HG03558 (cell line): ENCODE results near the gene SLC17A1.
"Not testable (repeated sequence)": the region's sequence is repeated elsewhere in the genome, so short reads cannot be mapped to it uniquely, and the experiment has no call there.

Source experiments
- ATAC-seq: cut with Tn5 transposase; IDR thresholded peaks from one replicate; pipeline ENCODE4 v1.9.1; 2021; ENCODE audit warnings: moderate number of reproducible peaks; ENCODE audit not compliant: unreplicated experiment; ENCODE audit errors: extremely low read depth

SLC17A1 gene

DNA sequence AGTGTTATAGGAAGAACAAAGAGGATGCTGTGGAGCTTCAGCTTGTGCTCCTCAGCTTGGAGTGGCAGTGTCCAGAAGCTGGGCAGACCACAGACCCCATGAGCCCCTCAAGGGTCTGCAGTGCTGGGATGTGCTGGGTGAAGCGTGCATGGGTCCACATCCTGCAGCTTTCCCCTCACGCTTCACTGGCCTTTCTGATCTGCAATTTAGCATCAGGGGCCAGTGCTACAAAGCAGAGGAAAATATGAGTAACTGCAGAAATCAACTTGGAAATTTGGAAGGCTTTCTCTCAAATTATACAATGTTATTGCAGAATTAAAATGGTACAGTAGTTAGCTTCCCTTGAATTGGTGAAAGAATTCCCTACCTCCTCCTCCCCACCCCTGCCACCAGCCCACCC, 67.2 kb downstream of the SLC17A1 start:
- no peak for ATAC-seq

DNA sequence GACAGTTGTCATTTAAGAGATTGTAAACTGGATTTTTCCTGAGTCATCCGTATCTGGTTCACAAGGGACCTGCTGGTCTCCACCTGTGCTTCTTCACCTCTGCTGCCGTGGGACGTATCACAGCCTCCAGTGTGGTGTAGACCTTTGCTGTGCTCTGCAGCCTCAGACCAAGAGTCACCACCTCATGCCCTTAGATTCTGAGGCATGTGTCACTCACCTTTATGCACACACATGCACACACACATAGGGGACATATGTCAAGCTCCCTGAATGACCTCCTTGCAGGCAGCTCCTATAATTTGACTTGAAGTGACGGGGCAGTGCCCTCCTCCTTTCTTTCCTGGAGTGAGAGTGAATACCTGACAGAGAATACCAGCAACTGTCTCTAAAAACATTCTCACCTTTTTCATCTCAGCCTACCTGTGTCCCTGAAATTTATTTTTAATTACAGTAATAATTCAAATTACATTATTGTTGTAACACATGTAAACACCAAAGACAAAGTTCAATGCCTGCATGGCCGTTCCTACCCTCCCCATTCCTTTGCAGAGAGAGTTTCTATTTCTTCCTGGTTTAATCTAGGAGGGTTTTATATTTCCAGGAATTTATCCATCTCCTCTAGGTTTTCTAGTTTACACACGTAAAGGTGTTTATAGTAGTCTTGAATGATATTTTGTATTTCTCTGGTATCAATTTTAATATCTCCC, 73.8 kb downstream of the SLC17A1 start:
- no peak for ATAC-seq

DNA sequence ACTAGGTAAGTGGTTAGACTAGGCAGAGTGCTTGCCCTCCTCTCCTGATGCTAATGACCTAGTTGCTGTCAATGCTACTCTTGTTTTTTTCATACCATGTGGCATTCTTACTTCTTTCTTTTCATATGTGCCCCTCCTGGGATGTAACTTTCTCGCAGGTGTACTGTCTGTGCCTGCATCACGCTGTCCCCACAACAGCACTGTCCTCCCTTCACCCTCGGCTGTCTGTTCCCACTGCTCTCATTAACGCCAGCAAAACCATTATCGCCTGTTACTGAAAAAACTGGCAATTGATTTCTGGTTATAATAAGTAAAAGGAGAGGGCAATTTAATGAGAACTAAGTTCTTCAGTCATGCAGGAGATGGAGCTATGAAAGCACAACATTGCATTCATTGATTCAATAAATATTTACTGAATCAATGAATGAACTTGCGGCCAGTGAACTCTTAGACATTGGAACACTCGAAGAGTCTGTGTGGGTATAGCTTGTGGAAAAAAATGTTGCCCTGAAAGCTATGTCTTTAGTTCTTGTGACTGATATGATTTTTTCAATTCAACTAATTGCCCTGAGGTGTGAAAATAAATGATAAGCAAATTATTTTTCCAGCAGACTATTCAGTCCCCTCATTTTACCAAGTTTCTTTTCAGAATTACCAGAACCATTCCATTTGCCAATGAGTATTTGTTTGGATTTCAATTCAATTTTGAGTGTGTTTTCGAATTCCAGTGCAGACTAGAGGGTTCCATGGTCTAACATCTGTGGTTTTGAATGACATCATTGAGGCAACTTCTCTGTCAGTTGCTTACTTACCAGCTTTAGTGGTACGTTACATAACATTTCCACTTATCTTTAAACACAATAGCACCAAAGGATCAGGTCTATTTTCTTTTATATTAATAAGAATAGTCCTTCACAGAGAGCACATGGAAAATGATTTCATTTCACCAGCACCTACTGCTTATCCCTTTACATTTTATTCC, 75.2 kb downstream of the SLC17A1 start:
- ATAC-seq = no peak

DNA sequence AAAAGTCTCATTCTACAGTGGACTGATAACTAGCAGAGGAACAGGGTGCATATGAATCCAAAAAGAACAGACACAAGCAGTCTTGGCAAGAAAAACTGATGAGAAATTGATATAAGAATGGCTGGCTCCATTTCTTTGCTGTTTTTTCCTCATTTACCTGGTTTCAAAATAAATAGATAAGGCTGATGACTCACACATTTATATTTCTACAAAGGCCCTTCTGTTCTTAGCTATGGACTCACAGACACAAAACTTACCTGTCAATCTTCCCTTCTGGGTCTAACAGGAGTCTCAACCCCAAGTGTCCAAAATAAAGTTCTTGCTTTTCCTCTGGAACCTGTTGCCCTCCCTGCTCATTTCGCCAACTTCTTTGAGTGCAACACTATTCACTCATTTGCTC, 76.4 kb downstream of the SLC17A1 start:
- ATAC-seq = no peak

DNA sequence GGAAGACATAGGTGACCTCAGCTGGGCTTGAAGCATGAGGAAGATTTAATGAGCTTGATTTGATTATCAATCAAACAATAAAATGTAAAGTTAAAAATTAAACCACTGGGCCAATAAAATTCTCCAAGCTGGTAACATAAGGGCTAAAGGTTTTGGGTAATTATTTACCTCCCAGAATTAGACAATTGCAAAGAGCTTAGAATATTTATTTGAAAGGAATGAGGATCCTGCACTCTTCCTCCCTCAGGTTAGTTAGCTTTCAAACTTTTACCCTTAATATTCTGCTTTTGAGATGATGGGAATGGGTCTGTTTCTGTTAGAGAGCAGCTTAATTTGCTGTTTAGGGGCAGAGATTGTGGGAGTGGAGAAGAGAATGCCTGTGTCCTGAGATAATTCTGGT, 77.3 kb downstream of the SLC17A1 start, which contains the start of gene SLC17A4:
SLC17A4 (plus strand) TSS at position 208 of the 400 bp plus-strand sequence. CDS start 7,221 bp downstream, outside the sequence.
- ATAC-seq = no peak

DNA sequence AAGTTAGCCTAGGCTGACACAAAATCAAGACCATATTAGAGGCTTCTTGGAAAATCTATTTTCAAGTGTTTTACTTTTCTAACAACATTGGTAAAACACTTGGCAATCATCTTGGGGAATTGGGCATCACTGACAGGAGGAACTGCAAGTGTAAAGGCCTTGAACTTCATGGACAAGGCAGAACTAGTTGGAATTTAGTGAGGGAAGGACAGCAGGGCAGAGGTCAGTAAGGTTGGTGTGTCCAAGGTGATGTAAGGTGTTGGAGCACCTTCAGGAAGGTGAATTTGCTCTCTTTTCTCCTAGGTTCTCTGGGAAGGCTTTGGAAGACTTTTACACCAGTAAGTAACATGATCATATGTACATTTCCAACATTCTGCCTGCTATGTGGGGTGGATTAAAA, 78.8 kb downstream of the SLC17A1 start:
- no peak for ATAC-seq

DNA sequence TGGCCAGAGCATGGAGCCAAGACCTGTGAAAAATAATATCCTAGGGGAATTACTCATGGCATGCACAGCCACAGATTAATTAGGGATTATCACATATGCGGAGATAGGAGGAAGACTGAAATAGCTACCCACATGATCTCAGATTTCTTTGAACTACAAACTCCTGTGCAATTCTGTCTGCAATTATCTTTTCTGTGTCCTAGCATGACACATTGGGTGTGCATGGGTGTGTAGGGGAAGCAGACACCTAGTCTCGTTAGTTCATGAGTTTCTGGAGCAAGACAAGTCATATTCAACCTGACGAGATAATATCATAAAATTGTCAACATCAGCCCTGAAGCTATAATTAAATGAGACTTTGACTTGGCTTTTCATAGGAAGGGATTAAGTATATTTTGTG, 80.9 kb downstream of the SLC17A1 start:
- ATAC-seq = no peak

DNA sequence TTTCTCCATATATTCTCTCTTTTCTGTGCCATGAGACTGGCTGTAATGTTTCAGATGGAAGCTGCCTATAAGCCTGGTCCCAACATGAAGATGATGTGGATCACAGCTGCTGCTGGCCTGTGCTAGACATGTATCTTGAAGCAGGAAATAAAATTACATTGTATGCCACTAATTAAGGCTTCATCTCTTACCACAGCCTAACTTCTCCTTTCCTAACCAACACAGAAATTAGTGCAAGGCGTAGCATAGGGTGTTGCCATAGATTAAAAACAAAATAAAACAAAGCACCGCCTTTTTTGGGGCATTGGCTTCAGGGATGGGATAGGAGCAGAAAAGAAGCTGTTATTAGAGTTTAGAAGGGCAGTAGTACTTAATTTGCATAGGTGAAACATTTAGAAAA, 82.0 kb downstream of the SLC17A1 start:
- ATAC-seq = no peak

DNA sequence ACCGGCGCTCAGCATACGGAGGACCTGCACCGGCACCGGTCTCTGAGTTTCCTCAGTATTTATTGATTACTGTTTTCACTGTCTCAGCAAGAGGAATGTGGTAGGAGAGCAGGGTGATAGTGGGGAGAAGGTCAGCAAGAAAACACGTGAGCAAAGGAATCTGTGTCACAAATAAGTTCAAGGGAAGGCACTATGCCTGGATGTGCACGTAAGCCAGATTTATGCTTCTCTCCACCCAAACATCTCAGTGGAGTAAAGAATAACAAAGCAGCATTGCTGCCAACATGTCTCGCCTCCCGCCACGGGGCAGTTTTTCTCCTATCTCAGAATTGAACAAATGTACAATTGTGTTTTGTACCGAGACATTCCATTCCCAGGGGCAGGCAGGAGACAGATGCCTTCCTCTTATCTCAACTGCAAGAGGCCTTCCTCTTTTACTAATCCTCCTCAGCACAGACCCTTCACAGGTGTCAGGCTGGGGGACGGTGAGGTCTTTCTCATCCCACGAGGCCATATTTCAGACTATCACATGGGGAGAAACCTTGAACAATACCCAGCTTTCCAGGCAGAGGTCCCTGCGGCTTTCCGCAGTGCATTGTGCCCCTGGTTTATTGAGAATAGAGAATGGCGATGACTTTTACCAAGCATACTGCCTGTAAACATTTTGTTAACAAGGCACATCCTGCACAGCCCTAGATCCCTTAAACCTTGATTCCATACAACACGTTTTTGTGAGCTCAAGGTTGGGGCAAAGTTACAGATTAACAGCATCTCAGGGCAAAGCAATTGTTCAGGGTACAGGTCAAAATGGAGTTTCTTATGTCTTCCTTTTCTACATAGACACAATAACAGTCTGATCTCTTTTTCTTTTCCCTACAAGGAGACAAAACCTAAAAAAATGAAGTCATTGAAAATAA, 83.0 kb downstream of the SLC17A1 start:
- ATAC-seq = not testable (repeated sequence)

DNA sequence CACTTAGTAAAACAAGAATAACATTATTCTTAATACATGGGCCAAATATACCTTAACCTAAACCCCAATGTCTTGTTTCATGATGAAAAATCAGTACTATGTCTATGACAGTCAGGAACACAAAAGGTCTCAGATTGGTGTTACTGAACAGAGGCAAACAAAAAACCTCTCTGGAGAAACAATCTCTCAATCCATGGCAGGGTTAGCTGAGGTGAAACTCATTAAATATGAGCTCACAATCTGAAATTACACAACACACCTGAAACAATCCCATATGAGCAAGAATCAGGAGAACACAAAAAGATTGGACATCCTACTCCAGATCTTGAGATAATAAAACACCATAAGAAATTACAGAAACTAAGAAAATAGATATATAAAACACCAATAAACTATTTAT, 83.8 kb downstream of the SLC17A1 start:
- no peak for ATAC-seq

DNA sequence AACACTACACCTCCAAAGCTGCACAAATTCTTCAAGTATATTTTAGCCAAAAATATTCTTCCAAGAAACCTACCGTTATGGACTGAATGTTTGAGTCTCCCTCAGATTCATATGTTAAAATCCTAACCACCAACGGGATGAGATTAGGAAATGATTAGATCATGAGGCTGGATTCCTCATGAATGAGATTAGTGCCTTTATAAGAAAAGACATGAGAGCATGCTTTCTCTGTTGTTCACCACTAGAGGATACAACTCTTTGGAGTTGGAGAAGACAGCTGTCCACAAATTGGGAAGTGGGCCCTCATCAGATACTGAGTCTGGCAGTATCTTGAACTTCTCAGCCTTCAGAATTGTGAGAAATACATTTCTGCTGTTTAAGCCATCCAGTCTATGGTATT, 84.4 kb downstream of the SLC17A1 start:
- no peak for ATAC-seq

DNA sequence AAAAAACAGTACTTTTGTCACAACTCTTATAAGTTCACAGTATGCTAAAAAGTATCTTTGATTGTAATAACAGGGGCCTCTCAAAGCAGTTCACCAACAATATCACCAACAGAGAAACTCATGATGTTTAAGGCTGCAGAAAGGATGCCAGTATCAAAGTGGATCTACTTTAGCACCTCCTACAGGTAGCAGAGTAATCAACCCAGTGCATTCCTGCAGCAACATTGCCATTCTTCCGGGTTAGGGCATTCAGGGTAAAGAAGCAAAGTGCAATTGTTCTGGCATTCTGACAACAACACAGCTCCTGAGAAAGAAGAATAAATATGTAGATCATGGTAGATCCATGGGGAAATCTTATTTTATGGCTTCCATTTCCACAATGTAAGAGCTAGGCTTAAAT, 84.9 kb downstream of the SLC17A1 start:
- ATAC-seq = no peak

DNA sequence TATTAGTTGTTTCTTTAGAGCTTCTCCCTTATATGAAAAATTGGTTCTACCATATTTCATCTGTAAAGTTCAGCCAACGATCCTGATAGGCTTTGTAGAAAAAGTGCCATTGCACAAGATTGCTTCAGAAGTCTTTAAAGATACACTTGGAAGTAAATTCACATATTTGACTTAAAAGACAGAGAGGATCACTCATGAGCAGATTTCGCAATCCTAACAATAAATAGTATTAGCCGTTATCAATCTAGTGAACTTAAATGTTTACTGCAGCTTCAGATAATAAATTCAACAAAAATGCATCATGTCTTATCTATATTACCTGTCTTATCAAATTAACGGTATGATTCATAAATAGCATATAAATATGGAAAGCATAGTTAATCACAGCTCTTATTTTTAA, 86.0 kb downstream of the SLC17A1 start:
- no peak for ATAC-seq

DNA sequence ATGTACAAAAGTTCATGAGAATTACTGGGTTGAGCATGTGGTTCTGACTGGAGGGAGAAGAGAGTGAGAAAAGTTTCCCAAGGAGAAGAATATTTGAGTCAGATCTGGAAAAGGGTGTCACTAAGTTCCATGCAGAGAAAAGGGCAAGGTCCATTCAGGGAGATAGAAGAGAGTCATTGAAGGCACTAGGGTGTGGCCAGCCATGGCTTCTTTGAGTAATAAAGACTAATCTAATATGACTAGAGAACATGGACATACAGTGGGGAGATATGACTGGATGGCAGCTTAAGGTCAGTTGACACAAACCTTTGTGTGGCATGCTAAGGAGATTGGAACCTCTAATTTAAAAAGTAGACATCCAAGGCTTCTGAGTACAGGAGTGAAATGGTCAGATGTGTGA, 88.0 kb downstream of the SLC17A1 start:
- ATAC-seq = no peak

DNA sequence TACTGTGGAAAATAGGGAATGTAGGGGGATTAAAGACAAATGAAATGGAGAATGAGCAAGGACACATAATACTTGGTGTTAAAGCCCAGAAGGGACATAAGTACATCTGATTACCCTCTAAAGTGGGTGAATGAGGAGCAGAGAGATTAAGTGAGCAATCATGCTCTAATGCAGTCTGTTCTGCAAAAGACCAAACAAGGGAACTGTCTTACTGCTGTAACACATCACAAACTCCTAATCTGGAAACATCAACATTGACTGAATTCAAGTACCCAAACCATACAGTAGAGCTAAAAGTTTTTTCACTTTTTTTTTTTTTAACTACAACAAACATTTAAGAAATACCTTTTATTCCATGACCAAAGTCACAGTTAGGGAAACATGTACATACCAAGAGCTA, 96.6 kb downstream of the SLC17A1 start:
- ATAC-seq = no peak
